NCI-H446 (cell line): Measurements from ENCODE around the gene EFNB1.

Experiments used
- DNase-seq, 2 experiments: peaks; one replicate each; lab custom pipeline; 2025; lab: John Stamatoyannopoulos, UW

The EFNB1 gene

DNA sequence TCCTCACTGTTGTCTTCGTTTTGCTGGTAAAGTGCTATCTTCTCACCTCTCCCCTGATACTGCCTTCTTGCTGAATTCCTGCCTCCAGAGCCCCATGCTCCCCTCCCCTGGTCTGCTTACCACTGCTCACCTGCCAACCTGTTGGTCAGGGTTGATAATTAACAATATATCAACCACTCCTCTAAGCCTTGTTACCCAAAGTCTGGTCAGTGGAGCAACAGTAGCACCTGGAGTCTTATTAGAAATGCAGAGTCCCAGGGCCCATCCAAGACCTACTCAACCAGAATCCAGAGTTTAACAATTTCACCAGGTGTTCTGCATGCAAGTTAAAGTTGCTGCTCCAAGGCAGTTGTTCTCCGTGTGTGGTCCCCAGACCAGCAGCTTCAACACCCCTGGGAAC lies 55.0 kb downstream of the EFNB1 start:
- no peak for DNase-seq

DNA sequence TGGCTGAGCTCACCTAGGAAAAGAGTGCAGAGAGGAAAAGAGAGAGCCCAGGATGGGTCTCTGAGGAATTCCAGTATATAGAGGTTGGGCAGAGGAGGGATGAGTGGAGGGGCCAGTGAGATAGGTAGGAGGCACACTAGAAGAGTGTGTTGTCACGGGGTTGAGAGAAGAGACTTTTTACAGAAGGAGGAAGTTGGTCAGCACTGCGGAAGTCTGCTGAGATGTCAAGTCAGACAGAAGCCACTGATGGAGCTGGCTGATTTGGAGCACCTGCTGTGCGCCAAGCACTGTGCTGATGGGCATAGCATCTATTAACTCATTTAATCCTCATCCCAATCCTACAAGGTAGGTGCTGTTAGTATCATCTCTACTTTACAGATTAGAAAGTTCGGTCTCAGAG lies 60.4 kb downstream of the EFNB1 start:
- DNase-seq: no peak
